NCI-H2107 (cell line): ENCODE measurements around the gene USP49.

ENCODE experiments used
- DNase-seq: peaks from one replicate; lab custom pipeline; 2025; lab: John Stamatoyannopoulos, UW

Gene USP49

DNA sequence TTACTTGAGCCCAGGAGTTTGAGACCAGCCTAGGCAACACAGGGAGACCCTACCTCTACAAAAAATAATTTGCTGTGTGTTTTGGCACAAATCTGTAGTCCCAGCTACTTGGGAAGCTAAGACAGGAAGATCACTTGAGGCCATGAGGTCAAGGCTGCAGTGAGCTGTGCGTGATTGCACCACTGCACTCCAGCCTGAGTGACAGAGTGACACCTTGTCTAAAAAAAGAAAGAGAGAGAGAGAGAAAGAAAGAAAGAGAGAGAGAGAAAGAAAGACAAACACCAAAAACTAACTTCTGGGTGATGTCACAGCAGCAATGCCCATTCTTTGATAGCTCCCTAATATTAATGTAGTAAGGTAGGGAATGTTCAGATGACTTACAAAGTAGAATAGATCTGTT, 20.4 kb downstream of the USP49 start:
- DNase-seq, result no peak

- DNase-seq, result no peak
Observed at GRCh38 chr6:41872147-41872546, 23.0 kb downstream of the USP49 start.

GRCh38 chr6:41871691-41872090, 23.5 kb downstream of the USP49 start:
- no peak for DNase-seq

DNA sequence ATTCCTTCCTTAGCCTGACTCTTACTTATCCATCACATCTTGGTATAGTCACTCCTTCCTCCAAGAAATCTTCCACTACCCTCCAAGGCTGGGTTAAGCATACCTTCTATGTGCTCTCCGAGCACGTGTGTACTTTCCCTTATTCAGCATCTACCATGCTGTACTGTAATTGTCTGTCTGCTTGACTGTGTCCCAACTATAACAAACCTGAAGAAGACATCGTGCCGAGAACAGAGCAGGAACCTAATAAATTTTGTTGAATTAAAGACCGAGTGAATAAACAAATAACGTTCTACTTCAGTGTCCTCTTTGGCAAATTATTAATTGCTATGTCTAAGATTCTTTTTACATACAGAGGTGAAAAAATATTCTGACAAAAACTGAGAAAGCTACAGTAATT, 35.8 kb downstream of the USP49 start:
- no peak for DNase-seq

DNA sequence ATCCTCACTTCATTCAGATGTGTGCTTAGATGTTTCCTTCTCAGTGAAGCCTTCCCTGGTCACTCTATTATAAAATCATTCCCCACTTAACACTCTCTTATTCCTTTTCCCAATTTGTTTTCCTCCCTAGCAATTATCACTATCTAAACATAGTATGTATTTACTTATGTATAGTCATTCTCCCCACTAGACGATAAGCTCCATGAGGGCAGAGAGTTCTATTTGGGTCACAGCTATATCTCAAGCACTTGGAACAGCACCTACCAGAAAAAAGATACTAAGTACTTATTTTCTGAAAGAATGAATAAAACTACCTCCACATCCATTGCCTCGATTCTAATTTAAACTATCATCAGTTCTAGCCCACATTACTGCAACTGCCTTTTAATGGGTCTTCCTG, 36.5 kb downstream of the USP49 start:
- DNase-seq, result no peak

- DNase-seq, result no peak
Observed at GRCh38 chr6:41850861-41851260, 44.3 kb downstream of the USP49 start.

- no peak for DNase-seq
Observed at GRCh38 chr6:41846666-41847237, 48.4 kb downstream of the USP49 start.

DNA sequence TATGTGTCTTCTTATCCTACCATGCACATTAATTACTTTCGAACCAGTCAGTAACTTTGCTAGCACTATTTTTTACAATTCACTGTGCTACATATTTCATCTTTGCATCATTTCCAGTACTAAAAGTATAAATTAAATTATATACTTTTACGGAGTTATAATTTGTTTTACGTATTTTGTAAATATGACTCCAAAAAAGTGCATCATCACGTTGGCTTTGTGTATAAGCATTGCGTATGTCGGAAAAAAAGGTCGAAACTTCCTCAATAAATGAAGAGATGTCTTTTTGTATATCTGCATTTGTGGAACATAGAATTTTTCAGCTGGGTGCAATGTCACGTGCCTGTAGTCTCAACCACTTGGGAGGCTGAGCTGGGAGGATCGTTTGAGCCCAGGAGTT, 52.0 kb downstream of the USP49 start:
- DNase-seq, result no peak

- DNase-seq, result no peak
Observed at GRCh38 chr6:41840326-41840725, 54.8 kb downstream of the USP49 start.

DNA sequence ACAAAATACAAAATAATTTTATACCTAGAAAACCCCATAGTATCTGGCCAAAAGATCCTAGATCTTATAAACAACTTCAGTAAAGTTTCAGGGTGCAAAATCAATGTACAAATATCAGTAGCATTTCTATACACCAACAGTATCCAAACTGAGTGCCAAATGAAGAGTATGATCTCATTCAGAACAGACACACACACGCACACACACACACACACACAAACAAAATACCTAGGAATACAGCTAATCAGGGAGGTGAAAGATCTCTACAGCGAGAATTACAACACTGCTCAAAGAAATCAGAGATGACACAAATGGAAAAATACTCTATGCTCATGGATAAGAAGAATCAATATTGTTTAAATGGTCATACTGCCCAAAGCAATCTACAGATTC, 58.5 kb downstream of the USP49 start:
- DNase-seq, result no peak

- DNase-seq, result no peak
Observed at GRCh38 chr6:41836022-41836659, 59.0 kb downstream of the USP49 start.

GRCh38 chr6:41832263-41832662, 62.9 kb downstream of the USP49 start:
- DNase-seq, result no peak

DNA sequence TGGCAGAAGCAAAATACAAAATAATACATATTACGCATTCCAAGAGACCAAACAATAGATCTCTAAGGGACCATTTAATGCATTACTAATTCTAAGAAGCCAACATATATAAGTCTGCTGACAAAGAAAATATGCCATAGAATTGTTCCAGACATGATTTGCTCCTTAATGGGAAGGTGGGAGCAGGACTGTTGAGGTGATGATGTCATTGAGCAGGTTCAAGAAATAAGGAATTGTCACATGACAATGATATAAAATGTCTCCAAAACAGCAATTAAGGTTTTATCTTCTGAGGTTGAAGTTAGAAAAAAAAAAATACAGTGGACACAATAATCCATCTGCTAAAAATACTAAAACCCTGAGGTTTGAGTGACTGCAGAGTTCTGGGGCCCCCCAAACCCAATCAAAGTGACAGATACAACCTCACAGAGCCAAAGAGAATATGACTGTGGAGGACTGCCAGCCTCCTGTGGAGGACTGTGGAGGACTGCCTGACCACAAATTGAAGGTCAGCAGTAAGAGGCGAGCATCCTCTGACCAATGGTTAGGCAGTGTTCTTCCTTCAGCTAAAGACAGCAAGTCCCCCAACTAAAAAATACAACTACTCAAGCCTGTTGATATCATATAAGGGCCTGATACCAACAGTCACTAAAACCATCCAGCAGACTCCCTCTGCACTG, 68.7 kb downstream of the USP49 start:
- DNase-seq, result no peak

- no peak for DNase-seq
Observed at GRCh38 chr6:41824571-41825569, 70.3 kb downstream of the USP49 start.

- no peak for DNase-seq
Observed at GRCh38 chr6:41823178-41823577, 72.0 kb downstream of the USP49 start.

DNA sequence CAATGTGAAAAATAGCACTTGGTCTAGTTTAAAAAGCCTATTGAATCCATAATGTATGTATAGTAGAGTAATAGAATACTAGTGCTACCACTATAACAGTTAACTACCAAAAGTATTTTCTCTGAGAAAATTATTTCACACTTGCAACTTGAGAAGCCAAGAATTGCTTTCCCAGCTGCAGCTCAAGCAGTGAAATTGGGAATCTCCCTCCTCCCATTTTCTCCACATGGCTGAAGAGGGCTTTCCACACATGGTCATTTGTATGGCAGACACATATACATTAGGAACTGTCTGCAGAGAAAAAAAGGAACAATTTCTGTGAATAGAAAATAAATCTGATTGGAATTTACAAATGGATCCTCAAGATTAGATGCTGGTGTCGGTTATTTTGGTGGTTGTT, 73.2 kb downstream of the USP49 start:
- DNase-seq, result no peak

DNA sequence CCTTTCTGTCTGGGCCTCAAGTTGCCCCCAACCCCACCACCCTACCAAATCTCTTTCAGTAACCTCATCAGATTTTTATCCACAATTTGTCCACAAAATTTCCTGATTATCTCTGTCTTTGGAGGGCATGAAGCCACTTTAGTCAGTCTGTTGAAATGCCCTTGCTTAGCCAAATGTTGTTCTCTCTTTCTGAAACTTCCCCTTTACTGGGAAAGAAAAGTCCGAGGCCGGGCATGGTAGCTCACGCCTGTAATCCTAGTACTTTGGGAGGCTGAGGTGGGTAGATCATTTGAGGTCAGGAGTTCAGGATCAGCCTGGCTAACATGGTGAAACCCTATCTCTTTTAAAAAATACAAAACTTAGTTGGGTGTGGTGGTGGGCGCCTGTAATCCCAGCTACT, 73.9 kb downstream of the USP49 start:
- DNase-seq, result no peak

DNA sequence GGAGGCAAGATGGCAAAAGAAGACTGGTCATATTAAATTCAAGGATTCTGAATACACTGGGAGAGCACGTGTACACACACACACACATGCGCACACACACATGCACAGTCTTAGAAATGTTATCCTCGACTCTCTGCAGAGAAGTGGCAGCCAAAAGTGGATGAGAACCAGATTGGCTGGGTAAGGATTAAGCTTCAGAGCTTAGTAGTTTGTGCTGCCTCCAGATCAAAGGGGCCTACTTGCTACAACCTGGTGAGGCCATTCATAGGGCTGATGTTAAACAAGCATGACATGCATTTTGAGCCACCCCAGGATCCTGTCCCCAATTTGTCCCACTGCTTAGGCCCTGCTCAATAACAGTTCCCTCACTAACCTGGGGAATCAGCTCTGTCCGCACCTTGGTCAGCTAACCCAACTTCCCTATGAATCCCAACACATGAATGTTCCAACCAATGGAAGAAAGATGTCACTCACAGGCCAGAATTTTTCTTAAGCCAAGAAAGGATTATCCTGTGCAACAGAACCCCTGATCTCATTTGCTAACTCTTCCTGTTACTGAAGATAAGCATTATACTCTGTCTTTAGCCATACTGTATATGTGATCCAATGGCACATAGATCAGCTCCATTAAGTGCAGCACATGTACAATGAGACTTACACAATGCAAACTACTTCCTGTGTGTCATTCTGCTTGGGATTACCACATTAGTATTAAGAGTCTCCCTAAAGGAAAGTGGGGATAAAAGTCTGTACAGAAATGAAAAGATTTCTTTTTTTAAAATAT, 76.7 kb downstream of the USP49 start:
- no peak for DNase-seq

GRCh38 chr6:41815587-41815986, 79.6 kb downstream of the USP49 start:
- no peak for DNase-seq

- DNase-seq, result no peak
Observed at GRCh38 chr6:41814629-41815028, 80.5 kb downstream of the USP49 start.

- DNase-seq, result no peak
Observed at GRCh38 chr6:41813956-41814355, 81.2 kb downstream of the USP49 start.

- no peak for DNase-seq
Observed at GRCh38 chr6:41813469-41813868, 81.7 kb downstream of the USP49 start.
